Endodermal cell (in vitro differentiated cells): ENCODE results near the gene METRNL. TPM values are rescaled to one million over a fixed set of nuclear protein-coding genes. Genes with fewer than 3 reads are reported as not detected.

Source experiments
- DNase-seq: peaks from one replicate; pipeline ENCODE4 v3.0.0-alpha.2; 2017
- H3K27ac ChIP-seq: 2 replicates; pipeline ENCODE4 v1.5.1; 2013; ENCODE audit warnings: mild to moderate bottlenecking, low read depth, low read length, moderate library complexity
- H3K27me3 ChIP-seq: 2 replicates; pipeline ENCODE4 v1.6.1; 2013; ENCODE audit warnings: mild to moderate bottlenecking, low read length, moderate library complexity; ENCODE audit not compliant: insufficient read depth, control insufficient read depth, poor library complexity, severe bottlenecking
- H3K36me3 ChIP-seq: 2 replicates; pipeline ENCODE4 v1.7.0; 2013; ENCODE audit warnings: mild to moderate bottlenecking, low read length, moderate library complexity; ENCODE audit not compliant: control insufficient read depth, insufficient read depth
- H3K4me1 ChIP-seq: one replicate; pipeline ENCODE4 v1.7.0; 2013; ENCODE audit warnings: low read length; ENCODE audit not compliant: control insufficient read depth, insufficient read depth
- H3K4me3 ChIP-seq: 2 replicates; pipeline ENCODE4 v1.5.1; 2013; ENCODE audit warnings: mild to moderate bottlenecking, low read length, moderate library complexity
- H3K9ac ChIP-seq: 2 replicates; pipeline ENCODE4 v1.6.1; 2013; ENCODE audit warnings: mild to moderate bottlenecking, low read length, moderate library complexity; ENCODE audit not compliant: poor library complexity, severe bottlenecking; ENCODE audit errors: extremely low read depth
- H3K9me3 ChIP-seq: 2 replicates; pipeline ENCODE4 v1.6.1; 2013; ENCODE audit warnings: mild to moderate bottlenecking, low read length, moderate library complexity; ENCODE audit not compliant: control insufficient read depth
- H3K27ac Mint-ChIP-seq: 2 replicates; pipeline ENCODE4 v1.8.0; 2020; ENCODE audit warnings: mixed read lengths
- H3K27me3 Mint-ChIP-seq: 2 replicates; pipeline ENCODE4 v1.8.0; 2021; ENCODE audit warnings: mild to moderate bottlenecking, mixed read lengths; ENCODE audit not compliant: insufficient read depth
- H3K36me3 Mint-ChIP-seq: 2 replicates; pipeline ENCODE4 v1.8.0; 2020; ENCODE audit warnings: low read depth, mixed read lengths
- H3K4me1 Mint-ChIP-seq: 2 replicates; pipeline ENCODE4 v1.8.0; 2020; ENCODE audit warnings: mixed read lengths
- H3K4me3 Mint-ChIP-seq: 2 replicates; pipeline ENCODE4 v1.8.0; 2020; ENCODE audit warnings: mild to moderate bottlenecking, moderate library complexity, mixed read lengths
- H3K9me3 Mint-ChIP-seq: 2 replicates; pipeline ENCODE4 v1.8.0; 2020; ENCODE audit warnings: mild to moderate bottlenecking, mixed read lengths
- CTCF ChIP-seq: fragments of 200-600 bp; sonication (generic); conservative IDR thresholded peaks from 2 replicates; pipeline ENCODE4 v1.5.0; 2021; ENCODE audit warnings: antibody characterized with exemption, mild to moderate bottlenecking
- WGBS, 2 experiments: methylation state at CpG; one replicate each; pipeline versions ENCODE4 v1.1.5 to v1.1.7; 2013; ENCODE audit warnings: missing lambda C conversion rate in 2 of 2, mixed read lengths in 1 of 2; ENCODE audit not compliant: insufficient coverage in 1 of 2, insufficient read length in 1 of 2; 5-methylcytosine and 5-hydroxymethylcytosine counted together
- total RNA-seq, 2 donors: library from RNA; stranded (reverse); fragmentation: NEBNext Ultra II Directional in 1 of 2; extraction: Animal tissue kit (Norgen Biotek cat#: 25700) in 1 of 2; gene quantifications; 2 replicates in 1 of 2; 3 replicates in 1 of 2; pipeline ENCODE4 v1.2.1, GENCODE V29; 2021

METRNL gene
- total RNA-seq, 2 donors from 2014 or later: 7.3 to 10.3 TPM

- Mint-ChIP-seq H3K36me3 (no peaks in the 10 kb centered on the region), H3K4me3 (no peak overlapping the region), H3K4me1 (peaks cover 1% of the 10 kb centered on the region), H3K27ac (no peak overlapping the region), H3K27me3 (peaks cover 41% of the 10 kb centered on the region), H3K9me3 (no peaks in the 10 kb centered on the region)
- Histone ChIP-seq H3K4me3 (no peak overlapping the region), H3K4me1 (no peaks in the 10 kb centered on the region), H3K27me3 (peaks cover 30% of the 10 kb centered on the region), H3K9ac (no peak overlapping the region), H3K36me3 (no peaks in the 10 kb centered on the region), H3K9me3 (no peaks in the 10 kb centered on the region), H3K27ac (no peak overlapping the region)
- DNase-seq: peak; percentile 46
- 54 to 74% methylated on average over 13 to 16 of the region's 16 CpGs for WGBS, 2 experiments
- TF ChIP-seq CTCF: no peak
These were observed 43.4 kb downstream of the METRNL start for GRCh38 chr17:83122834-83123233.

- H3K4me3 Mint-ChIP-seq: no peak overlapping the region
- H3K27ac ChIP-seq: no peak overlapping the region
- H3K36me3 ChIP-seq: no peaks in the 10 kb centered on the region
- peaks cover 30% of the 10 kb centered on the region for H3K27me3 ChIP-seq
- peaks cover 1% of the 10 kb centered on the region for H3K4me1 Mint-ChIP-seq
- H3K9me3 Mint-ChIP-seq: no peaks in the 10 kb centered on the region
- no peaks in the 10 kb centered on the region for H3K4me1 ChIP-seq
- no peaks in the 10 kb centered on the region for H3K36me3 Mint-ChIP-seq
- H3K27me3 Mint-ChIP-seq: peaks cover 35% of the 10 kb centered on the region
- no peak overlapping the region for H3K4me3 ChIP-seq
- DNase-seq: peak; percentile 36
- H3K27ac Mint-ChIP-seq: no peak overlapping the region
- no peak overlapping the region for H3K9ac ChIP-seq
- TF ChIP-seq CTCF: no peak
- no peaks in the 10 kb centered on the region for H3K9me3 ChIP-seq
- 91 to 94% methylated on average over 11 to 25 of the region's 25 CpGs for WGBS, 2 experiments
These were observed 44.7 kb downstream of the METRNL start for GRCh38 chr17:83123896-83124801.

- Histone ChIP-seq H3K36me3 (no peaks in the 10 kb centered on the region), H3K4me1 (no peaks in the 10 kb centered on the region), H3K27me3 (peaks cover 30% of the 10 kb centered on the region), H3K9ac (no peak overlapping the region), H3K9me3 (no peaks in the 10 kb centered on the region), H3K27ac (no peak overlapping the region), H3K4me3 (no peak overlapping the region)
- H3K27ac Mint-ChIP-seq: no peak overlapping the region
- peaks cover 29% of the 10 kb centered on the region for H3K27me3 Mint-ChIP-seq
- 89 to 92% methylated on average over 14 to 24 of the region's 24 CpGs for WGBS, 2 experiments
- DNase-seq: peak; percentile 24
- H3K36me3 Mint-ChIP-seq: no peaks in the 10 kb centered on the region
- TF ChIP-seq CTCF: no peak
- H3K4me3 Mint-ChIP-seq: no peak overlapping the region
- H3K9me3 Mint-ChIP-seq: no peaks in the 10 kb centered on the region
- H3K4me1 Mint-ChIP-seq: peaks cover 1% of the 10 kb centered on the region
These were observed 45.6 kb downstream of the METRNL start for GRCh38 chr17:83124871-83125514.
